HepG2 (cell line): Measurements from ENCODE around the gene KCTD6. TPM values are rescaled to one million over a fixed set of nuclear protein-coding genes. Genes with fewer than 3 reads are reported as not detected.

Source experiments
- CC2D1A ChIP-seq: sonication (generic); formaldehyde crosslinking; IDR thresholded peaks from 2 replicates; pipeline ENCODE4 v1.8.1; 2023; ENCODE audit warnings: mild to moderate bottlenecking, missing genetic modification reagents
- HNF4G ChIP-seq, 2 experiments: sonication (generic) in 1 of 2; formaldehyde crosslinking in 1 of 2; IDR thresholded peaks; 2 replicates each; pipeline versions ENCODE4 v1.4.0 to v1.6.1; 2011 to 2020; ENCODE audit warnings: borderline replicate concordance in 2 of 2, low read depth in 2 of 2, mild to moderate bottlenecking in 2 of 2, low read length in 1 of 2, missing genetic modification reagents in 1 of 2, moderate library complexity in 1 of 2
- KAT2B ChIP-seq: fragments of 150-350 bp; IDR thresholded peaks from 2 replicates; pipeline ENCODE4 v1.6.1; 2014; ENCODE audit warnings: low read depth, low read length, borderline replicate concordance
- KDM4B ChIP-seq: sonication (generic); formaldehyde crosslinking; IDR thresholded peaks from 2 replicates; pipeline ENCODE4 v1.4.0; 2020; ENCODE audit warnings: missing genetic modification reagents
- MED13 ChIP-seq: sonication (generic); formaldehyde crosslinking; IDR thresholded peaks from 2 replicates; pipeline ENCODE4 v1.5.0; 2020; ENCODE audit warnings: missing genetic modification reagents
- MIER3 ChIP-seq: IDR thresholded peaks from 2 replicates; pipeline ENCODE4 v1.6.1; 2016; ENCODE audit warnings: missing compliant biosample characterization, borderline replicate concordance
- NFKB2 ChIP-seq: sonication (generic); formaldehyde crosslinking; IDR thresholded peaks from 2 replicates; pipeline ENCODE4 v1.4.0; 2020; ENCODE audit warnings: missing genetic modification reagents, borderline replicate concordance
- RARG ChIP-seq: sonication (generic); formaldehyde crosslinking; IDR thresholded peaks from 2 replicates; pipeline ENCODE4 v1.4.0; 2020; ENCODE audit warnings: low read depth, mild to moderate bottlenecking, missing genetic modification reagents
- ZFP41 ChIP-seq: sonication (generic); formaldehyde crosslinking; IDR thresholded peaks from 2 replicates; pipeline ENCODE4 v1.4.0; 2020; ENCODE audit warnings: mild to moderate bottlenecking, missing genetic modification reagents, borderline replicate concordance
- ZNF224 ChIP-seq: sonication (generic); formaldehyde crosslinking; IDR thresholded peaks from 2 replicates; pipeline ENCODE4 v1.5.0; 2020; ENCODE audit warnings: mild to moderate bottlenecking, missing genetic modification reagents
- ZNF501 ChIP-seq: sonication (generic); formaldehyde crosslinking; IDR thresholded peaks from 2 replicates; pipeline ENCODE4 v1.5.1; 2020; ENCODE audit warnings: mild to moderate bottlenecking, moderate library complexity, missing genetic modification reagents
- ZNF513 ChIP-seq: sonication (generic); formaldehyde crosslinking; conservative IDR thresholded peaks from 2 replicates; pipeline ENCODE4 v1.5.0; 2020; ENCODE audit warnings: missing genetic modification reagents
- ZNF607 ChIP-seq: sonication (generic); formaldehyde crosslinking; IDR thresholded peaks from 2 replicates; pipeline ENCODE4 v1.5.1; 2020; ENCODE audit warnings: missing genetic modification reagents, mild to moderate bottlenecking, borderline replicate concordance
- ZNF781 ChIP-seq: sonication (generic); formaldehyde crosslinking; IDR thresholded peaks from 2 replicates; pipeline ENCODE4 v1.5.1; 2020; ENCODE audit warnings: borderline replicate concordance, mild to moderate bottlenecking, missing genetic modification reagents; ENCODE audit errors: not compliant biosample characterization
- polyA plus RNA-seq, 8 experiments: library from polyadenylated mRNA; depleted of rRNA in 3 of 8; stranded (reverse) in 7 of 8; unstranded in 1 of 8; fragments of >200 nt; fragmentation: Illumina TruSeq in 4 of 8; extraction: Trizol in 4 of 8; gene quantifications; 2 replicates each; pipeline versions ENCODE4 v1.2.1 to v1.2.3, GENCODE V29; 2011 to 2016; ENCODE audit warnings: low read depth in 4 of 8, missing spikeins in 1 of 8, mixed read lengths in 1 of 8; ENCODE audit not compliant: insufficient read depth in 1 of 8
- total RNA-seq, 5 experiments: library from RNA; depleted of rRNA; stranded (reverse); fragments of >200 nt; fragmentation: Illumina TruSeq; extraction: Trizol; gene quantifications; 2 replicates each; pipeline ENCODE4 v1.2.3, GENCODE V29; 2016; ENCODE audit warnings: low read depth in 1 of 5
- TF ChIP-seq, protein P1 (sequence below): sonication (generic); formaldehyde crosslinking; IDR thresholded peaks from 2 replicates; pipeline ENCODE4 v1.8.1; 2023; ENCODE audit warnings: mild to moderate bottlenecking, missing genetic modification reagents
- TF ChIP-seq, protein P2 (sequence below): sonication (generic); formaldehyde crosslinking; IDR thresholded peaks from 2 replicates; pipeline ENCODE4 v1.9.0; 2022; ENCODE audit warnings: missing genetic modification reagents, mild to moderate bottlenecking, borderline replicate concordance
- TF ChIP-seq, protein P3 (sequence below): sonication (generic); formaldehyde crosslinking; IDR thresholded peaks from 2 replicates; pipeline ENCODE4 v1.5.1; 2020; ENCODE audit warnings: missing genetic modification reagents, mild to moderate bottlenecking, borderline replicate concordance
- TF ChIP-seq, protein P4 (sequence below): sonication (generic); formaldehyde crosslinking; IDR thresholded peaks from 2 replicates; pipeline ENCODE4 v1.4.0; 2020; ENCODE audit warnings: missing genetic modification reagents, mild to moderate bottlenecking, borderline replicate concordance

Gene KCTD6
- total and polyA plus RNA-seq, 2 of the 13 experiments (the other 11 are each of a cell fraction or from before 2014, with no cell fraction given), result 13.4 to 14.2 TPM

DNA sequence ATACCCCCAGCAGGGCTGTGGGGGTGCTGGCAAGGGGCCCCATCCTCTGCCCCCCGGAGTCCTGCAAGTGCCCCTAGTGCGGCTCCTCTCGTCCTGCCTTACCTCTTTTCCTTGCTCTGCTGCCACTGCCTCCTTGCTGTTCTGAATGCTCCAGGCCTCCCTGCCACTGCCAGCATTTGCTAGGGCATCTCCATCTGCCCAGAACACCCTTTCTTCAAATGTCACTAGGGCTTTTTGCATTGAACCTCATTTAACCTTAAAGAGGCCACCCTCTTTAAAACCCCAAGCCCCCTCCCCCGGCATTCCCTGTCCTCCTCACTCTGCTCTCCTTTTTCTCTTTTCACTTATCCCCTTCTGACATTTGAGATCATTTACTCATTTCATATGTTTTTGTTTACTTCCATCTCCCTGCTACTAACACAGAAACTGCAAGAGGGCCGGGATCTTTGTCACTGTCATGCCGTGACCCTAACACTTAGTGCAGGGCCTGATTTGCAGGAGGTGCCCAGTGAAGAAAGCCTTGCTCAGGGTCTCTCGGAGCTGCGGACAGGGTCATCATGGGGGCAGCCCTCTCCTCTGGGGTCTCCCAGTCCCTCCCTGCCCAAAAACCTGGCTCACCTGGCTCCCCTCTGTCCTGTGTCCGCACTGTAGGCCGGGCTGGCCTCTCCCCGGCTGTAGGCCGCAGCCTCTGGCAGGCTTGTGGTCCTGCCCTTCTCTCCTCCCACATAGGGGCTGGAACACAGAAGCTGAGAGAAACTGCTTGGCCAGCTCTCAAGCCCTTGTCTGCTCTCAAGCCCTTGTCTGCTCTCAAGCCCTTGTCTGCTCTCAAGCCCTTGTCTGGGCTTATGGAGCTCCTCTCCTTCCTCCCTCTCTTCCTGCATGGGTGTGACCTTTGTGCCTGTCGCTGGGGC lies 44.9 kb downstream of the KCTD6 start, which contains the start of gene ACOX2 (continued):
- TF ChIP-seq ZNF501 (CRISPR knock-in tag) (peak; percentile 15; the same call in 1 of the 2 replicates), KAT2B (no peak), KDM4B (no peak), RARG (peak; percentile 81; the same call in 1 of the 2 replicates), ZNF607 (CRISPR knock-in tag) (0 out of 2 replicates have a peak, but pooled peaks have one; percentile 47), HNF4G (IDR thresholded peaks at IDR 0.05; ENCODE audit: borderline replicate concordance, low read depth, low read length) (peak; percentile 58; the same call in 1 of the 2 replicates), HNF4G (CRISPR knock-in tag; IDR thresholded peaks at IDR 0.05; ENCODE audit: borderline replicate concordance, low read depth) (peak; percentile 62; the same call in 1 of the 2 replicates), ZFP41 (no peak), ZNF224 (CRISPR knock-in tag) (peak; percentile 65; the same call in 1 of the 2 replicates), NFKB2 (CRISPR knock-in tag) (peak; percentile 76; the same call in 1 of the 2 replicates), MIER3 (CRISPR knock-in tag) (no peak), ZNF513 (no peak), ZNF781 (peak; percentile 91), CC2D1A (CRISPR knock-in tag) (0 out of 2 replicates have a peak, but pooled peaks have one; percentile 35), MED13 (CRISPR knock-in tag) (no peak)
- TF ChIP-seq, protein P1, sequence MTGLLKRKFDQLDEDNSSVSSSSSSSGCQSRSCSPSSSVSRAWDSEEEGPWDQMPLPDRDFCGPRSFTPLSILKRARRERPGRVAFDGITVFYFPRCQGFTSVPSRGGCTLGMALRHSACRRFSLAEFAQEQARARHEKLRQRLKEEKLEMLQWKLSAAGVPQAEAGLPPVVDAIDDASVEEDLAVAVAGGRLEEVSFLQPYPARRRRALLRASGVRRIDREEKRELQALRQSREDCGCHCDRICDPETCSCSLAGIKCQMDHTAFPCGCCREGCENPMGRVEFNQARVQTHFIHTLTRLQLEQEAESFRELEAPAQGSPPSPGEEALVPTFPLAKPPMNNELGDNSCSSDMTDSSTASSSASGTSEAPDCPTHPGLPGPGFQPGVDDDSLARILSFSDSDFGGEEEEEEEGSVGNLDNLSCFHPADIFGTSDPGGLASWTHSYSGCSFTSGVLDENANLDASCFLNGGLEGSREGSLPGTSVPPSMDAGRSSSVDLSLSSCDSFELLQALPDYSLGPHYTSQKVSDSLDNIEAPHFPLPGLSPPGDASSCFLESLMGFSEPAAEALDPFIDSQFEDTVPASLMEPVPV (CRISPR knock-in tag), result no peak
- TF ChIP-seq, protein P2, sequence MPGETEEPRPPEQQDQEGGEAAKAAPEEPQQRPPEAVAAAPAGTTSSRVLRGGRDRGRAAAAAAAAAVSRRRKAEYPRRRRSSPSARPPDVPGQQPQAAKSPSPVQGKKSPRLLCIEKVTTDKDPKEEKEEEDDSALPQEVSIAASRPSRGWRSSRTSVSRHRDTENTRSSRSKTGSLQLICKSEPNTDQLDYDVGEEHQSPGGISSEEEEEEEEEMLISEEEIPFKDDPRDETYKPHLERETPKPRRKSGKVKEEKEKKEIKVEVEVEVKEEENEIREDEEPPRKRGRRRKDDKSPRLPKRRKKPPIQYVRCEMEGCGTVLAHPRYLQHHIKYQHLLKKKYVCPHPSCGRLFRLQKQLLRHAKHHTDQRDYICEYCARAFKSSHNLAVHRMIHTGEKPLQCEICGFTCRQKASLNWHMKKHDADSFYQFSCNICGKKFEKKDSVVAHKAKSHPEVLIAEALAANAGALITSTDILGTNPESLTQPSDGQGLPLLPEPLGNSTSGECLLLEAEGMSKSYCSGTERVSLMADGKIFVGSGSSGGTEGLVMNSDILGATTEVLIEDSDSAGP (CRISPR knock-in tag), result peak; percentile 70; the same call in 1 of the 2 replicates
- TF ChIP-seq, protein P3, sequence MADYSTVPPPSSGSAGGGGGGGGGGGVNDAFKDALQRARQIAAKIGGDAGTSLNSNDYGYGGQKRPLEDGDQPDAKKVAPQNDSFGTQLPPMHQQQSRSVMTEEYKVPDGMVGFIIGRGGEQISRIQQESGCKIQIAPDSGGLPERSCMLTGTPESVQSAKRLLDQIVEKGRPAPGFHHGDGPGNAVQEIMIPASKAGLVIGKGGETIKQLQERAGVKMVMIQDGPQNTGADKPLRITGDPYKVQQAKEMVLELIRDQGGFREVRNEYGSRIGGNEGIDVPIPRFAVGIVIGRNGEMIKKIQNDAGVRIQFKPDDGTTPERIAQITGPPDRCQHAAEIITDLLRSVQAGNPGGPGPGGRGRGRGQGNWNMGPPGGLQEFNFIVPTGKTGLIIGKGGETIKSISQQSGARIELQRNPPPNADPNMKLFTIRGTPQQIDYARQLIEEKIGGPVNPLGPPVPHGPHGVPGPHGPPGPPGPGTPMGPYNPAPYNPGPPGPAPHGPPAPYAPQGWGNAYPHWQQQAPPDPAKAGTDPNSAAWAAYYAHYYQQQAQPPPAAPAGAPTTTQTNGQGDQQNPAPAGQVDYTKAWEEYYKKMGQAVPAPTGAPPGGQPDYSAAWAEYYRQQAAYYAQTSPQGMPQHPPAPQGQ (CRISPR knock-in tag), result no peak
- TF ChIP-seq, protein P4, sequence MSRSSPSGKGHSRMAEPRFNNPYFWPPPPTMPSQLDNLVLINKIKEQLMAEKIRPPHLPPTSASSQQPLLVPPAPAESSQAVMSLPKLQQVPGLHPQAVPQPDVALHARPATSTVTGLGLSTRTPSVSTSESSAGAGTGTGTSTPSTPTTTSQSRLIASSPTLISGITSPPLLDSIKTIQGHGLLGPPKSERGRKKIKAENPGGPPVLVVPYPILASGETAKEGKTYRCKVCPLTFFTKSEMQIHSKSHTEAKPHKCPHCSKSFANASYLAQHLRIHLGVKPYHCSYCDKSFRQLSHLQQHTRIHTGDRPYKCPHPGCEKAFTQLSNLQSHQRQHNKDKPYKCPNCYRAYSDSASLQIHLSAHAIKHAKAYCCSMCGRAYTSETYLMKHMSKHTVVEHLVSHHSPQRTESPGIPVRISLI (CRISPR knock-in tag), result no peak
